Endothelial cell of hepatic sinusoid (primary cell): ENCODE measurements around the gene ADGRB3.

Source experiments
- in situ Hi-C: cut with HindIII; loops from 2 replicates; pipeline ENCODE4 v1.10.0; 2017; ENCODE audit warnings: low sequenced_read_pairs

Gene ADGRB3

GRCh38 chr6:69293471-69293870 lies 658.4 kb downstream of the ADGRB3 start:
- in situ Hi-C loops, result no loop called here

GRCh38 chr6:69294407-69294806 lies 659.3 kb downstream of the ADGRB3 start:
- in situ Hi-C loops, result no loop called here

- in situ Hi-C loops, result no loop called here
Measured at GRCh38 chr6:69294862-69295261, 659.8 kb downstream of the ADGRB3 start.

GRCh38 chr6:69303382-69303781 lies 668.3 kb downstream of the ADGRB3 start:
- in situ Hi-C loops, result no loop called here

- in situ Hi-C loops, result no loop called here
Measured at GRCh38 chr6:69305456-69305855, 670.4 kb downstream of the ADGRB3 start.

- in situ Hi-C loops, result no loop called here
Measured at GRCh38 chr6:69308584-69308983, 673.5 kb downstream of the ADGRB3 start.

- in situ Hi-C loops, result no loop called here
Measured at GRCh38 chr6:69311888-69312287, 676.8 kb downstream of the ADGRB3 start.

- in situ Hi-C loops, result no loop called here
Measured at GRCh38 chr6:69314001-69314400, 678.9 kb downstream of the ADGRB3 start.

GRCh38 chr6:69314531-69314930 lies 679.4 kb downstream of the ADGRB3 start:
- in situ Hi-C loops, result no loop called here

GRCh38 chr6:69331886-69332285 lies 696.8 kb downstream of the ADGRB3 start:
- in situ Hi-C loops, result no loop called here

GRCh38 chr6:69337311-69337710 lies 702.2 kb downstream of the ADGRB3 start:
- in situ Hi-C loops, result no loop called here

GRCh38 chr6:69338431-69339162 lies 703.5 kb downstream of the ADGRB3 start:
- in situ Hi-C loops, result no loop called here

GRCh38 chr6:69339163-69339550 lies 704.1 kb downstream of the ADGRB3 start:
- in situ Hi-C loops, result no loop called here

- in situ Hi-C loops, result no loop called here
Measured at GRCh38 chr6:69340196-69340595, 705.1 kb downstream of the ADGRB3 start.

- in situ Hi-C loops, result no loop called here
Measured at GRCh38 chr6:69343851-69344250, 708.8 kb downstream of the ADGRB3 start.

GRCh38 chr6:69349771-69350170 lies 714.7 kb downstream of the ADGRB3 start:
- in situ Hi-C loops, result no loop called here

GRCh38 chr6:69362209-69362608 lies 727.1 kb downstream of the ADGRB3 start:
- in situ Hi-C loops, result no loop called here

- in situ Hi-C loops, result no loop called here
Measured at GRCh38 chr6:69366831-69367230, 731.7 kb downstream of the ADGRB3 start.

- in situ Hi-C loops, result no loop called here
Measured at GRCh38 chr6:69368613-69369012, 733.5 kb downstream of the ADGRB3 start.

- in situ Hi-C loops, result no loop called here
Measured at GRCh38 chr6:69370763-69371162, 735.7 kb downstream of the ADGRB3 start.

GRCh38 chr6:69378326-69378725 lies 743.2 kb downstream of the ADGRB3 start:
- in situ Hi-C loops, result no loop called here

GRCh38 chr6:69379518-69379917 lies 744.4 kb downstream of the ADGRB3 start:
- in situ Hi-C loops, result no loop called here

- in situ Hi-C loops, result loop anchor here (5.0 kb wide), 1 partner anchor 49 kb away; no protein-coding TSS in a partner anchor
Measured at GRCh38 chr6:69383627-69384026, 748.5 kb downstream of the ADGRB3 start.
